Measurements from ENCODE around the gene MACROH2A1. TPM values are rescaled to one million over a fixed set of nuclear protein-coding genes. Genes with fewer than 3 reads are reported as not detected.
"Not testable (repeated sequence)": the region's sequence is repeated elsewhere in the genome, so short reads cannot be mapped to it uniquely, and the experiment has no call there.

Gene MACROH2A1
- total and polyA plus RNA-seq, 2 of the 4 experiments (the other 2 are of a cell fraction) = 122 to 126 TPM

DNA sequence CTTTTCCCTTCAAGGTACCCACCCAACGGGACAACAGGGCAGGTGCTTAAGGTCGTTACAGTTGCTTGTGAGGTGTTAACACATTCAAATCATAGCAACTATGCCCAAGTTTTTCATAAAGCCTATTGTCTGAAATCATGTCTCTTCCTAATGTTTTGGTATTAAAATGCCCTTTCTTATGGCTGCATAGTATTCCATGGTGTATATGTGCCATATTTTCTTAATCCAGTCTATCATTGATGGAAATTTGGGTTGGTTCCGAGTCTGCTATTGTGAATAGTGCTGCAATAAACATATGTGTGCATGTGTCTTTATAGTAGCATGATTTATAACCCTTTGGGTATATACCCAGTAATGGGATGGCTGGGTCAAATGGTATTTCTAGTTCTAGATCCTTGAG, 35.7 kb downstream of the MACROH2A1 start:
- in situ Hi-C loops (cut with MboI; ENCODE audit: low sequenced_read_pairs); H3K27ac ChIP-seq (ENCODE audit: insufficient read depth, low read length); H3K4ac ChIP-seq (ENCODE audit: low read depth, low read length); CTCF ChIA-PET; H3K9me3 ChIP-seq (ENCODE audit: control insufficient read depth, insufficient read depth, low read length); POLR2A ChIA-PET (ENCODE audit: unreplicated experiment); H3K56ac ChIP-seq (ENCODE audit: extremely low read depth, insufficient read depth, low read length); H2BK5ac ChIP-seq (ENCODE audit: low read depth, low read length, poor library complexity, severe bottlenecking); BruUV-seq (replicated peaks); H4K91ac ChIP-seq (ENCODE audit: insufficient read depth, low read depth, low read length); dilution Hi-C loops (cut with HindIII; ENCODE audit: low sequenced_read_pairs, unreplicated experiment); H2AK5ac ChIP-seq (ENCODE audit: low read depth, low read length); H2AFZ ChIP-seq (replicated peaks; ENCODE audit: low read length, poor library complexity); H2BK120ac ChIP-seq (ENCODE audit: low read depth, low read length); H2BK15ac ChIP-seq (ENCODE audit: low read depth, low read length); H3K4me2 ChIP-seq (ENCODE audit: low read depth, low read length); H3K27me3 ChIP-seq (ENCODE audit: control insufficient read depth, insufficient read depth, low read length); H2BK20ac ChIP-seq (ENCODE audit: low read depth, low read length); H3K4me3 ChIP-seq (ENCODE audit: insufficient read depth, low read depth, low read length); H4K8ac ChIP-seq (ENCODE audit: low read depth in 2 of 2, low read length in 2 of 2); H3K23ac ChIP-seq (ENCODE audit: low read depth, low read length); intact Hi-C loops (cut with micrococcal nuclease); H3K9ac ChIP-seq (ENCODE audit: low read depth, low read length); ATAC-seq (ENCODE audit: low read depth); H4K5ac ChIP-seq (ENCODE audit: low read depth, low read length); DNase-seq; H2AK9ac ChIP-seq (replicated peaks; ENCODE audit: low read depth, low read length, poor library complexity); H3K14ac ChIP-seq (replicated peaks; ENCODE audit: low read depth, low read length); H3K18ac ChIP-seq (ENCODE audit: low read depth, low read length): not testable (repeated sequence)
- H3K9me1 ChIP-seq (ENCODE audit: insufficient read depth, low read length) = peaks cover 42% of the 10 kb centered on the region
- H3K36me3 ChIP-seq (ENCODE audit: control insufficient read depth, insufficient read depth, low read length) = peaks cover 26% of the 10 kb centered on the region
- H3K4me1 ChIP-seq (ENCODE audit: control insufficient read depth, insufficient read depth, low read length) = peaks cover 39% of the 10 kb centered on the region
- H3K79me1 ChIP-seq (ENCODE audit: low read depth in 1 of 2, low read length in 2 of 2) = peaks cover 36 to 71% of the 10 kb centered on the region in 2 experiments
- no CpG with 5 or more reads among the region's 3 CpGs for WGBS, 2 experiments (ENCODE audit: extremely low coverage in 2 of 2, insufficient read length in 1 of 2)
- peaks cover 11% of the 10 kb centered on the region for H4K20me1 ChIP-seq (ENCODE audit: insufficient read depth, low read length)

Measured in IMR-90 (cell line).